MCF 10A (cell line): Measurements from ENCODE around the gene IL20RB. TPM values are rescaled to one million over a fixed set of nuclear protein-coding genes. Genes with fewer than 3 reads are reported as not detected.

Experiments
- BruUV-seq: library from RNA; stranded (reverse); fragments of 400-500 nt; replicated peaks from 2 replicates; lab custom pipeline; 2021; lab: Mats Ljungman, UMichigan
- CTCF ChIA-PET: fragments of 300-600 bp; sonication (Branson Sonifier 250); formaldehyde crosslinking; extraction: SDS; loops from one replicate; lab custom pipeline; 2021; ENCODE audit warnings: antibody characterized with exemption, inconsistent platforms; lab: Yijun Ruan, JAX
- POLR2A ChIA-PET: fragments of 300-600, 350-650 bp; sonication (Branson Sonifier 250); formaldehyde crosslinking; extraction: SDS; loops from one replicate; lab custom pipeline; 2020; ENCODE audit warnings: antibody characterized with exemption, inconsistent platforms; lab: Yijun Ruan, JAX
- DNase-seq: peaks from one replicate; pipeline ENCODE4 v3.0.0-alpha.2; 2018; ENCODE audit not compliant: unreplicated experiment
- H3K27ac Mint-ChIP-seq: one replicate; pipeline ENCODE4 v1.8.0; 2022; ENCODE audit warnings: mild to moderate bottlenecking, low read depth, mixed read lengths; ENCODE audit not compliant: unreplicated experiment
- H3K27me3 Mint-ChIP-seq: one replicate; pipeline ENCODE4 v1.8.0; 2022; ENCODE audit warnings: mixed read lengths; ENCODE audit not compliant: insufficient read depth, unreplicated experiment
- H3K36me3 Mint-ChIP-seq: one replicate; pipeline ENCODE4 v1.8.0; 2022; ENCODE audit warnings: mild to moderate bottlenecking, moderate library complexity, mixed read lengths; ENCODE audit not compliant: insufficient read depth, unreplicated experiment
- H3K4me1 Mint-ChIP-seq: one replicate; pipeline ENCODE4 v1.8.0; 2022; ENCODE audit warnings: mixed read lengths; ENCODE audit not compliant: insufficient read depth, unreplicated experiment
- H3K4me3 Mint-ChIP-seq: one replicate; pipeline ENCODE4 v1.8.0; 2022; ENCODE audit warnings: mild to moderate bottlenecking, moderate library complexity, mixed read lengths; ENCODE audit not compliant: unreplicated experiment
- H3K9me3 Mint-ChIP-seq: one replicate; pipeline ENCODE4 v1.8.0; 2022; ENCODE audit warnings: mixed read lengths; ENCODE audit not compliant: unreplicated experiment
- CTCF ChIP-seq: fragments of 200-600 bp; IDR thresholded peaks from one replicate; pipeline ENCODE4 v1.8.0; 2022; ENCODE audit warnings: antibody characterized with exemption, mild to moderate bottlenecking; ENCODE audit not compliant: unreplicated experiment
- intact Hi-C: fragments of 100-400 bp; cut with micrococcal nuclease; formaldehyde crosslinking; loops from 2 replicates; pipeline ENCODE4 v1.14.1; 2022
- total RNA-seq: library from RNA; stranded (reverse); gene quantifications from 2 replicates; pipeline ENCODE4 v1.2.3, GENCODE V29; 2022

Gene IL20RB
- total RNA-seq, 1 experiment from 2014 or later, result 158 TPM

GRCh38 chr3:137052298-137052697 lies 94.5 kb downstream of the IL20RB start:
- Mint-ChIP-seq H3K4me1 (peaks cover 12% of the 10 kb centered on the region), H3K9me3 (no peaks in the 10 kb centered on the region), H3K4me3 (no peak overlapping the region), H3K36me3 (peaks cover 82% of the 10 kb centered on the region), H3K27me3 (no peaks in the 10 kb centered on the region), H3K27ac (no peak overlapping the region)
- no peak for TF ChIP-seq CTCF
- POLR2A ChIA-PET, result no interaction called here
- CTCF ChIA-PET, result interaction anchor here (1.1 kb wide), 1 partner anchor 20 kb away, joined by 4 read pairs; no protein-coding TSS in a partner anchor
- no peak for DNase-seq
- intact Hi-C loops, result no loop called here
- no TSS peak for BruUV-seq

Other genes starting within 250 kb of the IL20RB start
- 29.2 and 34.3 TPM in 2 replicates for gene STAG1, start 205.6 kb upstream of the IL20RB start, total RNA-seq
- gene SLC35G2, start 138.9 kb upstream of the IL20RB start, total RNA-seq, result 7.6 and 8.5 TPM in 2 replicates
- 50.4 and 59.4 TPM in 2 replicates for gene NCK1, start 95.8 kb upstream of the IL20RB start, total RNA-seq